ENCODE results near the gene BSND.

BSND gene

DNA sequence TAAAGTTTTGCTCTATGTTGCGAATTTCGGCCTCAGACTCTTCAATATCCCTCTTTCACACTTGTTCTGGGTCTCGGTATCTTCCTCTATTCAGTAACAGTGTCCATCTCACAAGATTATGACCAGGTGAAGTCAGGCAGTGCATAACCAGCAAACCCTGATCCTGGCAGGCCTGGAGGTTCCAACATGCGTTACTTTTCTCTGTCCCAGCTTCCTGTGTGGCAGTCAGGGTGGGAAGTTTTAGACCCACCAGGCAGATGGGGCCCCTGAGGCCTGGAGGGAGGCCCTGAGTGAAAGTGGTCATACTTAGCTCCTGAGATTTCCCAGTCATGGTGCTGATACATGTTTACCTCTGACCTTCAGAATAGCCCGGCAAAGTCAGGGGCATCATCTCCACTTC, 13.2 kb upstream of the BSND start:
- no peak overlapping the region for H3K4me3 ChIP-seq (ENCODE audit: low read depth, low read length)
- no peak for DNase-seq (ENCODE audit: low read depth)
- in situ Hi-C loops (cut with HindIII; ENCODE audit: low sequenced_read_pairs): no loop called here
- TF ChIP-seq, protein P1, sequence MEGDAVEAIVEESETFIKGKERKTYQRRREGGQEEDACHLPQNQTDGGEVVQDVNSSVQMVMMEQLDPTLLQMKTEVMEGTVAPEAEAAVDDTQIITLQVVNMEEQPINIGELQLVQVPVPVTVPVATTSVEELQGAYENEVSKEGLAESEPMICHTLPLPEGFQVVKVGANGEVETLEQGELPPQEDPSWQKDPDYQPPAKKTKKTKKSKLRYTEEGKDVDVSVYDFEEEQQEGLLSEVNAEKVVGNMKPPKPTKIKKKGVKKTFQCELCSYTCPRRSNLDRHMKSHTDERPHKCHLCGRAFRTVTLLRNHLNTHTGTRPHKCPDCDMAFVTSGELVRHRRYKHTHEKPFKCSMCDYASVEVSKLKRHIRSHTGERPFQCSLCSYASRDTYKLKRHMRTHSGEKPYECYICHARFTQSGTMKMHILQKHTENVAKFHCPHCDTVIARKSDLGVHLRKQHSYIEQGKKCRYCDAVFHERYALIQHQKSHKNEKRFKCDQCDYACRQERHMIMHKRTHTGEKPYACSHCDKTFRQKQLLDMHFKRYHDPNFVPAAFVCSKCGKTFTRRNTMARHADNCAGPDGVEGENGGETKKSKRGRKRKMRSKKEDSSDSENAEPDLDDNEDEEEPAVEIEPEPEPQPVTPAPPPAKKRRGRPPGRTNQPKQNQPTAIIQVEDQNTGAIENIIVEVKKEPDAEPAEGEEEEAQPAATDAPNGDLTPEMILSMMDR (IDR thresholded peaks at IDR 0.05; ENCODE audit: low read depth, low read length, missing control alignments): no peak

- H3K4me3 ChIP-seq (ENCODE audit: low read depth, low read length): no peak overlapping the region
- in situ Hi-C loops (cut with HindIII; ENCODE audit: low sequenced_read_pairs): no loop called here
- TF ChIP-seq, protein P1 (IDR thresholded peaks at IDR 0.05; ENCODE audit: low read depth, low read length, missing control alignments): no peak
- DNase-seq (ENCODE audit: low read depth): no peak
Measured at GRCh38 chr1:54986025-54986424, 12.7 kb upstream of the BSND start.

GRCh38 chr1:54986533-54986932, 12.2 kb upstream of the BSND start:
- TF ChIP-seq, protein P1 (IDR thresholded peaks at IDR 0.05; ENCODE audit: low read depth, low read length, missing control alignments): no peak
- no peak overlapping the region for H3K4me3 ChIP-seq (ENCODE audit: low read depth, low read length)
- in situ Hi-C loops (cut with HindIII; ENCODE audit: low sequenced_read_pairs): no loop called here
- DNase-seq (ENCODE audit: low read depth): no peak

DNA sequence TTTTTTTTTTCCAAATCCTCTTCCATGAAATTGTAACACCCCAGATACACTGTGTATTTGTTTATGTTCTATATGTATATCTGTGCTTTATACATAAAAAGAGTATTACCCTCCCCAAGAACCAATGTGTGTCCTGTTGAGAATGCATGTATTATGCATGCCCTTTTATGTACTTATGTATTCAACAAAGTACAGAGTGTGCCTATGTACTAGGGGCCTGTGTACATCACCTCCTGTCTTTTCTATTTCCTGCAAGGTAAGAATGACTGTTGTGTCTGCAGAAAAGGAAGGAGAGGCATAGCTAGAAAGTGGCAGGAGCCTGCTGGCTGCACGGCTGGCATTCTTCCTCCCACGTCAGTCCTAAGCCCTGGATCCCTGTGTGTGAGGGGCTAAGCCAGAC, 11.3 kb upstream of the BSND start:
- no peak overlapping the region for H3K4me3 ChIP-seq (ENCODE audit: low read depth, low read length)
- TF ChIP-seq, protein P1 (IDR thresholded peaks at IDR 0.05; ENCODE audit: low read depth, low read length, missing control alignments): no peak
- in situ Hi-C loops (cut with HindIII; ENCODE audit: low sequenced_read_pairs): no loop called here
- DNase-seq (ENCODE audit: low read depth): no peak

DNA sequence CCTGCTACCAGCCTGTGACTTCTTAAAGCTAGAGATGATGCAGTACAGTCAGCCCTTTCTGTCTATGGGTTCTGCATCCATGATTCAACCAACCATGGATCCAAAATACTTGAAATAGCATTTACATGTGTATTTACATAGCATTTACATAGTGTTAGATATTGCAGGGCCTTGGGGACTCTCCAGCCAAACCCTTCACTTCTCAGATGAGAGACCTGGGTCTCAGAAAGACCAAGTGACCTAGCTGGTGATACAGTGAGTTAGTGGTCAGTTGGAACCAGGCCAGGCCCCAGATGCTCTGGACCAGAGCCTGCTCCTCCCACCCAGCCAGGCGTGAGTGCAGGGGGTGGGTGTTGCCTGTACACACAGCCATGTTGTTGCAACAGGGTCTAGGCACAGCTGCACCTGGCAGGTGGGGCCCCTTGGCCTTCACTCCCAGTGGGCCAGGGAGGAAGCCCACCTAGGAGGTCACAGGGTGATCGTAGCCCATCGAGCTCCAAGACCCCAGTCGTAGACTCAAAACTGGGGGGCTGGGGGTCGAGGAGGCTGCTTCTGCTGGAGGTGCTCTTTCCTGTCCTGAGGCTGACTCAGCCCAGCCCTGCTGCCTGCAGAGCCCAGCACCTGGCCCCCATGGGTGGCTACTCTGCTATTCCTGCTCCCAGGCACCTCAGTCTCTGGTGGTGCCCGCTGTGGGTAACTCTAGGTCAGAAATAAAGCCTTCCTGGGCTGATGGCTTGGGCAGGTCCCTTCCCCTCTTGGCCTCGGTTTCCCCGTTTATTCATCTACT, 10.6 kb upstream of the BSND start:
- no peak overlapping the region for H3K4me3 ChIP-seq (ENCODE audit: low read depth, low read length)
- TF ChIP-seq, protein P1 (IDR thresholded peaks at IDR 0.05; ENCODE audit: low read depth, low read length, missing control alignments): no peak
- DNase-seq (ENCODE audit: low read depth): no peak
- in situ Hi-C loops (cut with HindIII; ENCODE audit: low sequenced_read_pairs): no loop called here

- DNase-seq (ENCODE audit: low read depth): no peak
- TF ChIP-seq, protein P1 (IDR thresholded peaks at IDR 0.05; ENCODE audit: low read depth, low read length, missing control alignments): no peak
- in situ Hi-C loops (cut with HindIII; ENCODE audit: low sequenced_read_pairs): no loop called here
- no peak overlapping the region for H3K4me3 ChIP-seq (ENCODE audit: low read depth, low read length)
Measured at GRCh38 chr1:54988975-54989374, 9.8 kb upstream of the BSND start.
